HEK293 (cell line): ENCODE data around the gene FAM120C.

ENCODE experiments used
- ZNF121 ChIP-seq: fragments of 450-650 bp; formaldehyde crosslinking; IDR thresholded peaks from 2 replicates; pipeline ENCODE4 v1.5.1; 2016; ENCODE audit warnings: missing biosample characterization, missing genetic modification characterization
- ZNF660 ChIP-seq: fragments of 450-650 bp; IDR thresholded peaks from 2 replicates; pipeline ENCODE4 v1.5.1; 2018; ENCODE audit warnings: missing biosample characterization, mild to moderate bottlenecking, missing genetic modification characterization
- TF ChIP-seq, protein P1 (sequence below): fragments of 450-650 bp; formaldehyde crosslinking; IDR thresholded peaks from 2 replicates; pipeline ENCODE4 v1.5.1; 2016; ENCODE audit warnings: missing biosample characterization, missing genetic modification characterization

DNA sequence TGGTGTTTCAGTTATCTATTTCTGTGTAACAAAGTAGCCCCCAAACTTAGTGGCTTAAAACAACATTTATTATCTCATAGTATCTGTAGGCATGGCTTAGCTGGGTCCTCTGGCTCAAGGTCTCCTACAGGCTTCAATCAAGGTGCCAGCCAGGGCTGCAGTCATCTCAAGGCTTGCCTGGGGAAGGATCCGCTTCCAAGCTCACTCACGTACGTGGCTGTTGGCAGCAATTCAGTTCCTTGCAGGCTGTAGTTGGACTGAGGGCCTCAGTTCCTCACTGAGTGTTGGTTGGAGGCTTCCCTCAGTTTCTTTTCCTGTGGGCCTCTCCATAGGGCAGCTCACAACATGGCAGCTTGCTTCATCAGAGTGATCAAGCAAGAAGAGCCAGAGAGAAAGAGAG is 9.3 kb downstream of the FAM120C start:
- TF ChIP-seq, protein P1, sequence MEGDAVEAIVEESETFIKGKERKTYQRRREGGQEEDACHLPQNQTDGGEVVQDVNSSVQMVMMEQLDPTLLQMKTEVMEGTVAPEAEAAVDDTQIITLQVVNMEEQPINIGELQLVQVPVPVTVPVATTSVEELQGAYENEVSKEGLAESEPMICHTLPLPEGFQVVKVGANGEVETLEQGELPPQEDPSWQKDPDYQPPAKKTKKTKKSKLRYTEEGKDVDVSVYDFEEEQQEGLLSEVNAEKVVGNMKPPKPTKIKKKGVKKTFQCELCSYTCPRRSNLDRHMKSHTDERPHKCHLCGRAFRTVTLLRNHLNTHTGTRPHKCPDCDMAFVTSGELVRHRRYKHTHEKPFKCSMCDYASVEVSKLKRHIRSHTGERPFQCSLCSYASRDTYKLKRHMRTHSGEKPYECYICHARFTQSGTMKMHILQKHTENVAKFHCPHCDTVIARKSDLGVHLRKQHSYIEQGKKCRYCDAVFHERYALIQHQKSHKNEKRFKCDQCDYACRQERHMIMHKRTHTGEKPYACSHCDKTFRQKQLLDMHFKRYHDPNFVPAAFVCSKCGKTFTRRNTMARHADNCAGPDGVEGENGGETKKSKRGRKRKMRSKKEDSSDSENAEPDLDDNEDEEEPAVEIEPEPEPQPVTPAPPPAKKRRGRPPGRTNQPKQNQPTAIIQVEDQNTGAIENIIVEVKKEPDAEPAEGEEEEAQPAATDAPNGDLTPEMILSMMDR (tag by site-specific recombination) = no peak
- TF ChIP-seq ZNF660 (tag by site-specific recombination) = no peak
- no peak for TF ChIP-seq ZNF121 (tag by site-specific recombination)
